ENCODE data around the gene MEMO1.
"Not testable (repeated sequence)": the region's sequence is repeated elsewhere in the genome, so short reads cannot be mapped to it uniquely, and the experiment has no call there.

MEMO1 gene

GRCh38 chr2:31874071-31874470 is 136.7 kb downstream of the MEMO1 start:
- no peak for DNase-seq (ENCODE audit: low read depth, low spot score)
- no peak for TF ChIP-seq CTCF (IDR thresholded peaks at IDR 0.05; ENCODE audit: low read depth, low read length)
- in situ Hi-C loops (cut with HindIII; ENCODE audit: low sequenced_read_pairs): no loop called here

GRCh38 chr2:31865215-31865614 is 145.6 kb downstream of the MEMO1 start:
- in situ Hi-C loops (cut with HindIII; ENCODE audit: low sequenced_read_pairs): no loop called here
- no peak overlapping the region for H3K4me3 ChIP-seq (ENCODE audit: low read depth, low read length)
- TF ChIP-seq CTCF (IDR thresholded peaks at IDR 0.05; ENCODE audit: low read depth, low read length): no peak
- DNase-seq (ENCODE audit: low read depth, low spot score): no peak

More at GRCh38 chr2:31874071-31874470, 136.7 kb downstream of the MEMO1 start:
- no peak overlapping the region for H3K4me3 ChIP-seq (ENCODE audit: low read depth, low read length)

- TF ChIP-seq CTCF (IDR thresholded peaks at IDR 0.05; ENCODE audit: low read depth, low read length): no peak
- in situ Hi-C loops (cut with HindIII; ENCODE audit: low sequenced_read_pairs): no loop called here
Measured at GRCh38 chr2:31863867-31864266, 146.9 kb downstream of the MEMO1 start.

GRCh38 chr2:31863015-31863656 is 147.7 kb downstream of the MEMO1 start:
- DNase-seq (ENCODE audit: low read depth, low spot score); in situ Hi-C loops (cut with HindIII; ENCODE audit: low sequenced_read_pairs); H3K4me3 ChIP-seq (ENCODE audit: low read depth, low read length): not testable (repeated sequence)

More at GRCh38 chr2:31863867-31864266, 146.9 kb downstream of the MEMO1 start:
- no peak for DNase-seq (ENCODE audit: low read depth, low spot score)
- no peak overlapping the region for H3K4me3 ChIP-seq (ENCODE audit: low read depth, low read length)

- no peak overlapping the region for H3K4me3 ChIP-seq (ENCODE audit: low read depth, low read length)
- no peak for DNase-seq (ENCODE audit: low read depth, low spot score)
- in situ Hi-C loops (cut with HindIII; ENCODE audit: low sequenced_read_pairs): no loop called here
- TF ChIP-seq CTCF (IDR thresholded peaks at IDR 0.05; ENCODE audit: low read depth, low read length): no peak
Measured at GRCh38 chr2:31859959-31860358, 150.8 kb downstream of the MEMO1 start.

GRCh38 chr2:31853521-31853920 is 157.3 kb downstream of the MEMO1 start:
- in situ Hi-C loops (cut with HindIII; ENCODE audit: low sequenced_read_pairs): no loop called here
- no peak for DNase-seq (ENCODE audit: low read depth, low spot score)
- no peak overlapping the region for H3K4me3 ChIP-seq (ENCODE audit: low read depth, low read length)
- no peak for TF ChIP-seq CTCF (IDR thresholded peaks at IDR 0.05; ENCODE audit: low read depth, low read length)

GRCh38 chr2:31842150-31842549 is 168.7 kb downstream of the MEMO1 start:
- in situ Hi-C loops (cut with HindIII; ENCODE audit: low sequenced_read_pairs); DNase-seq (ENCODE audit: low read depth, low spot score); H3K4me3 ChIP-seq (ENCODE audit: low read depth, low read length): not testable (repeated sequence)

- no peak for TF ChIP-seq CTCF (IDR thresholded peaks at IDR 0.05; ENCODE audit: low read depth, low read length)
- no peak for DNase-seq (ENCODE audit: low read depth, low spot score)
- in situ Hi-C loops (cut with HindIII; ENCODE audit: low sequenced_read_pairs): no loop called here
- no peak overlapping the region for H3K4me3 ChIP-seq (ENCODE audit: low read depth, low read length)
Measured at GRCh38 chr2:31835450-31835849, 175.4 kb downstream of the MEMO1 start.
